NCI-H460 (cell line): ENCODE measurements around the gene DGCR2. TPM values are rescaled to one million over a fixed set of nuclear protein-coding genes. Genes with fewer than 3 reads are reported as not detected.
"Not testable (repeated sequence)": the region's sequence is repeated elsewhere in the genome, so short reads cannot be mapped to it uniquely, and the experiment has no call there.

Experiments
- DNase-seq: peaks from one replicate; pipeline ENCODE4 v3.0.0-alpha.2; 2016; ENCODE audit warnings: low read depth; ENCODE audit errors: extremely low read depth
- total RNA-seq: library from RNA; depleted of rRNA; stranded (reverse); fragments of >200 nt; shearing (Covaris generic); gene quantifications from 2 replicates; pipeline ENCODE4 v1.2.3, GENCODE V29; 2014

Gene DGCR2
- total RNA-seq, 1 experiment from 2014 or later: 15.0 TPM

DNA sequence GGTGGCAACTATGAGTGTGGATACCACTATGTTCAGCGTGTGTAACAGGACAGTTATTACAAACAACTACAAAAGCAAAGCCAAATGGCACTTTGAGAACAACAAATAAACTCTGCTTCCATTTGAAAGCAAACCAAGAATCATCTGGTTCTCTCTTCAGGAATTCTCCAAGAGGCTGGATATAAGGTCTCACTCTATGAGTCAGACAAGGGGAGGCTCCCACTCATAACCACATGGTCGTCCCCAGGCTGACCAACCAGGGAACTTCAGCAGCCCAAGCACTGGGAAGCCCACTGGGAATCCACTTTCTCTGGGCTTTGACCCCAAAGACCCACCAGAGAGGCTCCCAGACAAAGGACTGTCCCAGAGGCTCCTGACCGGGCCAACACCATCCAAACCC lies 35.3 kb downstream of the DGCR2 start:
- DNase-seq: no peak

DNA sequence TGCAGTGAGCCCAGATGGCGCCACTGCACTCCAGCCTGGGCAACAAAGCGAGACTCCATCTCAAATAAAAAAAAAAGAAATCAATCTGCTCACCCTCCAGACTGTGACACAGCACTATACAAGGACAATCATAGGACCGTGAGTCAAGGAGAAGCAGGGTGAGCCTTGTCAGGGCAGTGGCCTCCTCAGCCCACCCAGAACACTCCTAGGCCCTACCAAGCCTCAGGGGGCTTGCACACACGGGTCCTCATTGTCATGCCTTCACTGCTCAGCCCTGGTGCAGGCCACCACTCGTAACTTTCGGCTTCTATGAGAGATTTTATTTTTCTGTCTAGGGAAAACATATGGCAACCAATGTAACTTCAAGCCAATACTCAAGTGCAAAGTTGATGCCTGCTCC lies 35.8 kb downstream of the DGCR2 start:
- DNase-seq: no peak

DNA sequence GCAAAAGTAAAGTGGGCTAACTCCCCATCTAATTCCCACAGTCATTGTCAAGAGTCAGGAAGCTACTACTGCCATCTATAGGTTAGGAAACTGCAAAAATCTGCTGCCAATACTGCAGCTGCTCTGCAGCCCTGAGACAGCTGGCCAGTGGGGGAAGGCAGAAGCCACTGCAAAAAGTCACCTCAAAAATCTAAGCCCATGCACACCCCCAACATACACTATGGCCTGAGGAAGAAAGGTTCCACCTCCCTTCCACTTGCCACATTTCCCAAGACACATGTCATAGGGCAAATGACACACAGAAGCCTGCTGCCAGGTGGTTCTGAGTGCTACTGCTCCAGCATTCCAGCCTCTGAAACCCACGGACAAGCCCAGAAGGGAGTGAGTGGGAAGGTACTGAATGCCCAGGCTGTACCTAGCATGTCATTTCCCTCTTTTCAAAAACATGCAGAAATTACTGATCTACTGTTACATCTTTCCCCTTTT lies 36.9 kb downstream of the DGCR2 start:
- DNase-seq: peak; percentile 26

DNA sequence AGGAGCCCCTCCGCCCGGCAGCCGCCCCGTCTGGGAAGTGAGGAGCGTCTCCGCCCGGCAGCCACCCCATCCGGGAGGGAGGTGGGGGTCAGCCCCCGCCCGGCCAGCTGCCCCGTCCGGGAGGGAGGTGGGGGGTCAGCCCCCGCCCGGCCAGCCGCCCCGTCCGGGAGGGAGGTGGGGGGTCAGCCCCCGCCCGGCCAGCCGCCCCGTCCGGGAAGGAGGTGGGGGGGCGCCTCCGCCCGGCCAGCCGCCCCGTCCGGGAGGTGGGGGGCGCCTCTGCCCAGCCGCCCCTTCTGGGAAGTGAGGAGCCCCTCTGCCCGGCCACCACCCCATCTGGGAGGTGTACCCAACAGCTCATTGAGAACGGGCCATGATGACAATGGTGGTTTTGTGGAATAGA lies 37.6 kb downstream of the DGCR2 start:
- DNase-seq: not testable (repeated sequence)

DNA sequence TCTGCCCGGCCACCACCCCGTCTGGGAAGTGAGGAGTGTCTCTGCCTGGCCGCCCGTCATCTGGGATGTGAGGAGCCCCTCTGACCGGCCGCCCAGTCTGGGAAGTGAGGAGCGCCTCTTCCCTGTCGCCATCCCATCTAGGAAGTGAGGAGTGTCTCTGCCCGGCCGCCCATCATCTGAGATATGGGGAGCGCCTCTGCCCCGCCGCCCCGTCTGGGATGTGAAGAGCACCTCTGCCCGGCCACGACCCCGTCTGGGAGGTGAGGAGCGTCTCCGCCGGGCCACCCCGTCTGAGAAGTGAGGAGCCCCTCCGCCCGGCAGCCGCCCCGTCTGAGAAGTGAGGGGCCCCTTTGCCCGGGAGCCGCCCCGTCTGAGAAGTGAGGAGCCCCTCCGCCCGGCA lies 38.1 kb downstream of the DGCR2 start:
- not testable (repeated sequence) for DNase-seq

DNA sequence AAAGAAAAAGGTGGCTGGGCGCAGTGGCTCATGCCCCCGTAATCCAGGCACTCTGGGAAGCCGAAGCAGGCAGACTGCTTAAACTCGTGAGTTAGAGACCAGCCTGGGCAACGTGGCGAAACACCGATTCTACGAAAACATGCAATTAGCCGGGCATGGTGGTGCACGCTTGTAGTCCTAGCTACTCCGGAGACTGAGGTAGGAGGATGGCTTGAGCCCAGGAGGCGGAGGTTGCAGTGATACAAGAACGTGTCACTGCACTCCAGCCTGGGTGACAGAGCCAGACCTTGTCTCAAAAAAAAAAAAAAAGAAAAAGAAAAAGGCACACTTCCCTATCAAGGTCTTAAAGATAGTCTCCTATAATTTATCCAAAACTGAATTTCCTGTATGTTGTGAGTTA lies 39.4 kb downstream of the DGCR2 start:
- DNase-seq: no peak

DNA sequence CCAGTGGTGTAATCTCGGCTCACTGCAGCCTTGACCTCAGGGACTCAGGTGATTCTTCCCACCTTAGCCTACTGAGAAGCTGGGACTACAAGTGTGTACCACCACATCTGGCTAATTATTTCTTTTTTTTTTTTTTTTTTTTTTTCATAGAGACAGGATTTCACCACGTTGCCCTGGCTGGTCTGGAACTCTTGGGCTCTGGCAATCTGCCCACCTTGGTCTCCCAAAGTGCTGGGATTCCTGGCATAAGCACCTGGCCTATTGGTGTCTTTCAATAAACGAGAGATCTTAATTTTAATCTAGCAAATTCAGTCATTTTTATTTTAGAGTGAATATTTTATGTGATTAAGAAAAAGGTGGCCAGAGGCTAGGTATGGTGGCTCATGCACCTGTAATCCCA lies 40.1 kb downstream of the DGCR2 start:
- no peak for DNase-seq

DNA sequence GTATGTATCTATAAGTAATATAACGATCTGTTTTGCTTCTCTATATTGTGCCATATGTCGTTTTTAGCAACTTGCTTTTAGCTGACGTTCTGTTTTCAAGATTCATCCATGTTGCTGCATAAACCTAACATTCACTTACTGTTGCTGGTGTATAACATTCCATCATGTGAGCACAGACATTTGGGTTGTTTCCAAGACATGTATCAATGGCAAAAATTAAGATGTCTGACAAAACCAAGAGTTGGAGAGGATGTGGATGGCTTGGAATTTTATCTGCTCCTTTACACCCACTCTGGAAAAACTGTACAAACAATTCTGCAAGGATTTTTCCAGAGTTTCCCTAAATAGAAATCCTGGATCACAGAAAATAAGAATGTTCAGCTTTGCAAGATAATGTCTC lies 40.9 kb downstream of the DGCR2 start:
- no peak for DNase-seq

DNA sequence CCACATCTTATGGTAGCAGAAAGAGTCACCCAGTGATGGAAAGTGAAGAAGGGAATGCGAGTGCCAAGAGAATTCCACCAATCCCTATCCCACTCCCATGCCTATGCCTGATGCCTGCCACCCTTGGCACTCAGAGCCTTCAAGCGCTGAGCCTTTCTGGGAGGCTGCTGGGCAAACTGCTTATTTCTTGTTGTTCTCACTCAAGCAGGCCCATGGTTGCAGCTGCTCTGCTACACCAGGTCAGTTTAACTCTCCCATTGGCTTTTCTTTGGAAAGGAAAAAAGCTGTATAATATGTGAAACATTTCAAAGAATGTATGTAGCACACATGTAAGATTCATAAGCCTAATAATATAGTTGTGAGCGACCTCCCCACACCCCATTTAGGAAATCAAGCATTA lies 41.4 kb downstream of the DGCR2 start:
- no peak for DNase-seq

DNA sequence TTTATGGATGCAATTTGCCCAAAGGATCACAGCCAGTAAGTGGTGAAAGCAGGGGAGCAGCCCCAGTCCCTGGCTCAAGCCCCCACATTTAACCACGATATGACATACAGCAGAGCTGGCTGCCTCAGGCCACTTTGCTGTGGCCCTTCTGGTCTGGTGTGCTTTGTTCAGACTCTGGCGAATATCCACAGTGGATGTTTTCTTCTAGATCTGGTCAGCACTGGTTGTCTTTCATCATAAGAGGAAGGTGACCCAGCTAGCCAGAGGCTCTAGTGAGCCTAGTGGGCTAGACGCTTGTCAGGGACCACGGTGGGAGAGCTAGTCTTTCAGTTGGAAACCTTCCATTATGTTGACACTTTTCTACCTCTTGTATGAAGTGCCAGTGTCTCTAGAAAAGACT lies 42.5 kb downstream of the DGCR2 start:
- no peak for DNase-seq

DNA sequence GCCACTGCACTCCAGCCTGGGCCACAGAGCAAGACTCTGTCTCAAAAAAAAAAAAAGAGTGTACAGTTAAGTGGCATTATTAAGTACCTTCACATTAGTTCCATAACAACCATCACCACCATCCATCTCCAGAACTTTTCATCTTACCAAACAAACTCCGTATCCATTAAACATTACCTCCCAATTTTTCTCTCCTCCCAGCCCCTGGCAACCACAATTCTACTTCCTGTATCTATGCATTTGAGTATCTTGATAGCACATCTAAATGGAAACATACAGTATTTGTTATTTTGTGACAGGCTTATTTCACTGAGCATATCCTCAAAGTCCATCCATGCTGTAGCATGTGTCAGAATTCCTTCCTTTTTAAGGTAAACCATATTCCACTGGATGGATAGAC lies 46.8 kb downstream of the DGCR2 start:
- DNase-seq: no peak

DNA sequence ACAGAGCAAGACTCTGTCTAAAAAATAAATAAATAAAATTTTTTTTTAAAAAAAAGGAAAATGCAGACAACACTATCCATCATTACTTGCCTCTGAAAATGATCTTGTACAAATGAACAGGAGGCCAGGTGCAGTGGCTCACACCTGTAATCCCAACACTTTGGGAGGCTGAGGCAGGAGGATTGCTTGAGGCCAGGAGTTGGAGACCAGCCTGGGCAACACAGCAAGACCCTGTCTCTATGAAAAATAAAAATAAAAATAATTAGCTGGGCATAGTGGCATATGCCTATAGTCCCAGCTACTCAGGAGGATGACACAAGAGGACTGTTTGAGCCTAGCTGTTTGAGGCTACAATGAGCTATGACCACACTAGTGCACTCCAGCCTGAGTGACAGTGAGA lies 49.4 kb downstream of the DGCR2 start:
- not testable (repeated sequence) for DNase-seq

DNA sequence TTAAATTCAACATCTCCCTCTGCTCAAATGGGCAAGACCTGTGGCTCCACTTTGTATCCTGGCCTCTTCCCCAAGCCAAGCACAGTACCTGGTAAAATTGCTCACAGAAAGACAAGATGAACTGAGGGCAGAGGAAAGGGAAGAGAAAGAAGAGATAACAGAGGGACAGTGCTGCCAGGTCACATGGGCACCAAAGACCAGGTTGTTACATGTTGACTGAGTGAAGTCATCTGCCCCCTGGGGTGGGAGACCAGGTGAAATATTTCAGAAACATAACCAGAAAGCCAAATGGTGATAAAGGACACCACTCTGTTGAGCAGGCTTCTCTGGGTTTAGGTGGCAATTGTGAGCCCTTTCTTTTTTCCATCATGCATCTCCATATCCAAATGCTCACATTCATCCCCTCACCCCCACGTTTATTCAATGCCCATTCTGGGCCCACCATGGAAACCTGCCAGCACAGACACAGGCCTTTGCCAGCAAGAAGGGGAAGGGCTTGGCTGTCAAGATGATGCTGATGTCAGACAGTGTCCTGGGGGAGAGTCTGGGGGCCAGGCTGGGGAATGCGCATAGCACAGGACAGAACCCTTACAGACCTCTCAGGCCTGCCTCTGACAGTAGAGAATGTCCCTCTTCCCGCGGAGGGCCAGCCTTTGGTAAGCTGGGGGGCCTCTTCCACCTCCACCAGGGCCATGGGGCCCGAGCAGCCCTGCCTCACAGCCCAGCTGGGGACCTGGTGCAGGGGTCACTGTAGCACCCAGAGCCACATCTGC lies 51.6 kb downstream of the DGCR2 start:
- no peak for DNase-seq

DNA sequence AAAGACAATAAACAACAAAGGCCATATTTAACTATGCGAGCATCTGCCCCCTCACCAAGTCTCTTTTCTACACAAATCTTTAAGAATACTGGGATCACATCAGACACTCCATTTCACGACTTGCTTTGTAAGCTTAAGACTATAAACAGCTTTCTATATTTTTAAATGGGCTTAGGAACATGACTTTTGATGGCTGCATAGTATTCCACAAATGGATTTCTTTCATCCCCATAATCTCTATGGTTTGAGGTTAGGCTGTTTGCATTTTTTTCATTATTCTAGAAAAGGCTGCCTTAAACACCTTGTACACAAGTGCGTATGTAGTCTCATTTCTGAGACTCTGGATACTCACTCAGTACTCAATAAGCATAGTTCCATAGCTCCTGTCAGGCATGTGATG lies 52.8 kb downstream of the DGCR2 start:
- no peak for DNase-seq

DNA sequence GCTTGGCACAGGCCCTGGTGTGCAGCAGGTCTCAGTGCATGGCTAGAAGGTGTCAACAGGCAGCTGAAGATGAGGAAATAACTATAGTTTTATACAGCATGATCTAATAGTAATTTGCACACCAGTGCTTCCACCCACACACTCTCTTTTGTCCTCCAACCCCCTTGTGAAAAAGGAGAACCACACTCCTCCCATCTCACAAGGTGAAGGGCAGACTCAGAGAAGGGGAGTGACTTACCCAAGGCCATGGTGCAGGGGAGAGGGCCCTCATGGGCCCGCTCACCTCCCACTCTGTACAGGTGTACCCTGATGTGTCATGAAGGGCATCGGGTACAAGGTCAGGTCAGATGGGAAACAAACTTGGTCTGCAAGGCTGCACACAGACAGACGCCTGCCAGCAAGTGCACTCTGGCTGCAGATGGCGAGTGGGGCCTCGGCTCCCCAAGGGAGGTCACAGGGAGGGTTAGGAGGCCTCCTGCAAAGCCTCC lies 53.4 kb downstream of the DGCR2 start:
- DNase-seq: no peak

DNA sequence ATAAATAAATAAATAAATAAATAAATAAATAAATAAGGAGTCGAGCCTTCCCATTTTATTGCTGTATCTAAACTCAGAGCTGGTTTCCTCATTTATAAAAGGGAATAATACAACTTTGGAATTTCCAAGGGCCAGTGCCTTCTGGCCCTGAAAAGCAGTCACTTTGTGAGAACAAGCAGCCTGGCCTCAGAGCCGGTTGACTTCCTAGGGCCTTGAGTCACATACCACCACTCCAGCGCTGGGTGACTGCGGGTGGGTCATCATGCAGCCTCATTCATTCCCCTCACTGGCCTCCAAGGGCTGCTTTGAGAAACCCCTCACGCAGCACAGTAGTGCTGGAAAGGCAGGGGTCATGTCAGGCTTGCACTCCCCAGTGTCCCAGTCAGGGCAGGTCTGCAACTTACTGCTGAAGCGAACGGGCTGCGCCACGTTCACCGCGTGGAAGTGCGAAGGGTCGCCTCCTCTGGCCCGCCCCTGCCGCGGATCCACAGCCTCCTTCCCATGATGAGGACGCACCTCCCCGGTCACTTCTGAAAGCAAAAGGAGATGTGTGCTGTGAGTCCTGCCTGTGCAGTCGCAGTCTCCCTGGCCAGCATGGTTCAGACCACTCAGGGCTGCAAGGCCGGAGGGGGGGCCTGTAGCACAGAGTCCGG lies 54.4 kb downstream of the DGCR2 start:
- DNase-seq: no peak

DNA sequence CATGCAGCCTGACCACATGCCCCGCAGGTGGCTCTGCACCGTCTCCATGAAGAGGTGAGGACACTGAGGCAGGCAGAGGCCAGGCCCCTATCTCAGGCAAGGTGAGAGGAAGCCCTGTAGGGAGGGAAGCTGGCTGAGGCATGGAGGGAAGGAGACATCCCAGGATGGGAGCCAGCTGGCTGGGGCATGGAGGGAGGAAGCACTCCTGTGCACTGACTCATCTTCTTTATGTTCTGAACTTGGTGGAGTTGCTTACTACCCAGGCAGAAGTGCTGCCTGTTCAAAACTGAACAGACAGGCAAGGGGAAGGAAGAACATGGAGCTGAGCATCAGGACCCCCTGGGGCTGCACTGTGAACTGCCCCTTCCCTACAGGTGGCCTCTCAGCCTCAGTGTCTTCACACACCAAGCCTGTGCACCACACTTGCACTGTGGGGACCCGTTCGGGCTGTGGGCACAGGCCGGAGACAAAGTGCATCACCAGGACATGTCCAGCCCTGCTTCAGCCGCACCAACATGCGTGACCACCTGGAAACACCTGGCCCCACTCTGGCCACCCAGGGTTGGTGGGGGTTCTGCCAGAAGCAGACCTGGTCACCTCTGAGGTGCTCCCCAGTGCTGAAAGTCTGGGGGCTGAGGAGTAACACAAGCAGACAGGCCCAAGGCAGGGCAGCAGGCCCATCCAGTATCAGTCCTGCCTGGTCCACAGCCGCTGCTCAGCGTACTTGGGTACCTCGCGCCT lies 55.5 kb downstream of the DGCR2 start:
- DNase-seq: no peak

DNA sequence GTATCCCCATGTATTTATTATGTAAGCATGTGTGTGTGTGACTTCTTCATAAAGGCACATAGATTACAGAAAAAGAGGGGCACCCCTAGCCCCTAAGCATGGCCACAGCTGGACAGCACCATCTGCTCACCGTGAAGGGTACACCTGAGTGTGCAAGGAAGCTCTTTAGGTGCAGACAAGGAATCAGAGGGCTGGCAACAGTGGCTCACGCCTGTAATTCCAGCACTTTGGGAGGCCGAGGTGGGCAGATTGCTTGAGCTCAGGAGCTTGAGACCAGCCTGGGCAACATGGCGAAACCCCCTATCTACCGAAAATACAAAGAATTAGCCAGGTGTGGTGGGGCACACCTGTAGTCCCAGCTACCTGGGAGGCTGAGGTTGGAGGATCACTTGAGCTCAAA lies 56.3 kb downstream of the DGCR2 start:
- no peak for DNase-seq

DNA sequence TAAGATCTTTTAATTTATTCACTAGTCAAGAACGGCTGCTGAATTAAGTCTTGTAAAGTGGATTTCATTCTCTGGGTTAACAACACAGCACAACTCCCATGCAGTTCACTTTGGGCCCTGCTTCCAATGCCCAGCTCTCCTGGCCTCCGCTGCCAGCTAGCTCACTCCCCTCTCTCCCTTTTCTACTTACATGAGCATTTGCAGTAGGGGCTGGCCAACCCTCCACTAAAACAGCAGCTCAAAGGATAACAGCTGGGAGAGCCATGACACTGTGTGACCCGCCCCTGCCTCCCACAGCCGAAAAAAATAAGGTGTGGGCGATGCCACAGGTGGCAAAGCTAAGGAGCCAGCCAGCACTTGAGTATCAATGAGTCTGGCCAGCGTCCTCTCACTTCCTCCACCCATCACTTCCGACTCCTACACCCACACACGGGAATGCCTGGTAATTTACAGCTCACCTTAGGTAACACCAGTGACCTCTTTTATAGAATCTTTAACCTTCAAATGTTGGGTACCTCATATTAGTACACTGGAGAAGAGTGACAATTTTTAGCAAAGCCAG lies 56.8 kb downstream of the DGCR2 start:
- DNase-seq: no peak

DNA sequence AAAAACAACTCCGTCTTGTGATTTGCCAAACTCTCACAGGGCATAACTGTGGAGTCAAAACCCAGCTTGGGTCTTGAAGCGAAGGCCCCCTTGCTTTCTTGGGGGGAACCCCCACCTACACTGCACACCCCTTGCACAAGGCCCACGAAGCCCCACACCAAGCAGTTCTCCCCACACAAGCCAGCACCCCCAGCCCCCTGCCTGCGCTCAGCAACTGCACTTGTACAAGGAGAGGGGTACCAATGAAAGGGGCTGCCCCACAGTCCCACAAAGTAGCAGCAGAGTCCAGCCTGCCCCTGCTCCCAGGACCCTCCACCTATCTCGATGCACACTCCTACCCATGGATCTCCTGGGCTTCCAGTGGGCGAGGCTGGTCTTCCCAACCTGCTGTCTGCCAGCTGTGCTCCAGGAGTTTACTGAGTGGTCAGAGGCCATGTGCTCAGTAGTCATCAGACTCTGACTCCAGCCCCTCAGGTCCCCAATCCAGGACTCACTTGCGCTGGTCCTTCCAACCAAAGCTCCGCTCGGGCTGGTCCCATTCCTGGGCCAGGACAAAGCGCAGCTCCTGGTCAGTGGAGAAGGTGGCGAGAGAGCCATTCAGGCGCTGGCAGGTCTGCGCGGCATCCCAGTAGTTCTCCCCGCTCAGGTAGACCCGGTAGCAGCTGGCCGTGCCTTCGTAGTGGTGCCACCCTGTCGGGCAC lies 57.7 kb downstream of the DGCR2 start:
- DNase-seq: no peak
